SKM-1 treated with dmso at 0.1 percent for 144 hours (cell line): Measurements from ENCODE around the gene GPC4.

Experiments used
- DNase-seq: peaks from one replicate; lab custom pipeline; 2025; ENCODE audit not compliant: unreplicated experiment; lab: John Stamatoyannopoulos, UW

Gene GPC4

DNA sequence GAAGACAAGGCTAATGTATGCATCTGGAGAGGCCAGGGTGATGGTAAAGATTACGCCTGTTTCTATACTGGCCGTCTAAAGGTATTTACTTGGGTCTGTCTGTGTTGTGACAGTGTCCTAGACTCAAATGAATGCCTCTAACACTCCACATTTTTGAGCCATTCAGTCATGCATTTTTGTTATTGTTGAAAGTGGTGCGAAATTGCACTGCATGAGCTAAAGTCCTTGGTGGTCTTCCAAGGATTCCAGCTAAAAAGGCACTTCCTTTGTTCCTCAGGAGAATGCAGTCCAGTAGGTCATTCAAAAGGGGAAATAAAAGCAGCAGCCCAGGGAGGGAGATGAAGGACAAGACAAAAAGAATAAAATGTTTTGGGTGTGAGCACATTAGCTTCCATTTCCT lies 3.0 kb downstream of the GPC4 start:
- no peak for DNase-seq

DNA sequence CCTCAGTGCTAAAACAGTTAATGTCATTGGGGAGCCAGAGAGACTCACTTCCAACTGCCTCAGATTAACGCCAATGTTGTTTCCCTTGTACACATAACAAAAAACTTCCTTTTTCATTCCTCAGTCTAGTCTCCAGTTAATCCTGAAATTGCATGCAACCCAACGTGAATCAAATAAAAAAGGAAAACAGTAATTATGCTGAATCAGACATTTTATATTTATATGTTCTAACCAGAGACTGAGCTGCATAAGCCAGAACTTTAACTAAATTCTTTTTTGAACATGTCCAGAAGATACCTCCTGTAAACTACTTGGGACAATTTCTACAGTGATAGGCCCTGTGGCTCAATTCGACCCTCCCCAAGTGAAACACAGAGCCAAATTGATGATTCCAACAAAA lies 4.7 kb downstream of the GPC4 start:
- no peak for DNase-seq

- no peak for DNase-seq
Observed at GRCh38 chrX:133405498-133406185, 9.6 kb downstream of the GPC4 start.

DNA sequence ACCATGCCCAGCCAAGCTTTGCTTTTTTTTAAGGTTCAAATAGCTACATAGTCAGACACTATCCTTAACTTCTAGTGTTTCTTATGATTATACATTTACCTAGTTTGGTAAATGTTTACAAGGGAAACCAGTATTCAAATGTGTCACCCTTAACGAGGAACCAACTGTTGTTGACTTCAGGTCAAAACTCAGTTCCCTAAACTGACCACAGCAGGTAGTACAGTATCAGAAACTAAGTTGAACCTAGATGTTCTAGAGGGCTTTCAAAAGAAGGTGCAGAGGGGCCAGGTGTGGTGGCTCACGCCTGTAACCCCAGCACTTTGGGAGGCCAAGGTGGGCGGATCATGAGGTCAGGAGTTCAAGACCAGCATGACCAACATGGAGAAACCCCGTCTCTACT lies 11.3 kb downstream of the GPC4 start:
- DNase-seq, result no peak

- DNase-seq, result no peak
Observed at GRCh38 chrX:133402830-133403625, 12.3 kb downstream of the GPC4 start.

DNA sequence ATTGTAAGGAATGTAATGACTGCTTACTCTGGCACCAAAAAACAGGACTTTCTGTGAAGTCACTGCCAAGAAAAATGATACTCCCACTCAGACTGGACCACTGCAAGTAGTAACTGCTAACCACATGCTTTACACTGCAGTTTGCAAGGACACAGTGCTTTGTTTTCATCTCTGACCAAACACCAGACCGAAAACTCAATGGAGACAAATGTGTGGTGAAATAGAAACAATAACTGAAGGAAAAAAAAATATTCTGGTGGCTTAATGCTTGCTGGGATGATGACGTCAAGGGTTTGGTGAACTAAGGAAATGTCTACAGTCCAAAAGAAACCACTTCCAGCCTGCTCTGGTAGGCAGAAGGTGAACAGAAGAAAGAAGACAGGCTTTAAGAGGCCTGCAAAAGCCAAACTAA lies 13.2 kb downstream of the GPC4 start:
- no peak for DNase-seq

DNA sequence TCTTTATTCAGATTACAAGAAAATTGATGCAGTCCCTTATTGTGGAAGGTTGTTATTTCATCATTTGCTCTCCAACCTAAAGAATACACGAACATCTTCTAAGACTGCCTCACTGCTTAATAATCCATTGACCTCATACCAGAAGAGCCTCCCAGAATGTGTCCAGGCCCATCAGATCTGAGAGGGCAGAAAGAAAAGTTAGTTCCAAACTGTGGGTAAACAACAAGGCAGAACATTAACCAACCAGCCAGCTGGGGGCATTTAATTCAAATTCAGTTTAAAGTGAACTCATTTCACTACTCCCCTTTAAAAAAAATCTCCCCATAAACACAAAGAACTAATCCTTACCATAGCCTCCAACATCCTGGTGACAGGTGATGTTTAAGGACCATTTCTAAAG lies 13.8 kb downstream of the GPC4 start:
- no peak for DNase-seq

- no peak for DNase-seq
Observed at GRCh38 chrX:133399411-133399810, 15.9 kb downstream of the GPC4 start.

- DNase-seq, result no peak
Observed at GRCh38 chrX:133394765-133395164, 20.5 kb downstream of the GPC4 start.

DNA sequence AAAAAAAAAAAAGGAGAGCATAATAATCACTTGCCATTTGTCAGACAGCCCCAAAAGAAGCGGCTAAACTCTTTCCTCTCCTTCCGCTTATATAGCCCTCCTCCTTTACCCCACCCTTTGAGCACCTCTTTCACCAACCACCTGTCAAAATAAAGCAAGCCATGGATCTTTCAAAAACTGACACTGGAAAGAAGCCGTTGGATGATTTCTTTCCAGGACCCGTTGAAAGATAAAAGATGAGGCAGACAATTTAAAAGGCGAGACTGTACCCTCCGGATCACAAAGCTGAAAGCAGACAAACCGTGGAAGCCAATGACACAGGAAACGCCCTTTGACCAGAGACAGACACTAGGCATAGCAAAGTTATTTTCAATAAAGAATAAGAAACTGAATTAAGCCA lies 22.6 kb downstream of the GPC4 start:
- DNase-seq, result no peak

DNA sequence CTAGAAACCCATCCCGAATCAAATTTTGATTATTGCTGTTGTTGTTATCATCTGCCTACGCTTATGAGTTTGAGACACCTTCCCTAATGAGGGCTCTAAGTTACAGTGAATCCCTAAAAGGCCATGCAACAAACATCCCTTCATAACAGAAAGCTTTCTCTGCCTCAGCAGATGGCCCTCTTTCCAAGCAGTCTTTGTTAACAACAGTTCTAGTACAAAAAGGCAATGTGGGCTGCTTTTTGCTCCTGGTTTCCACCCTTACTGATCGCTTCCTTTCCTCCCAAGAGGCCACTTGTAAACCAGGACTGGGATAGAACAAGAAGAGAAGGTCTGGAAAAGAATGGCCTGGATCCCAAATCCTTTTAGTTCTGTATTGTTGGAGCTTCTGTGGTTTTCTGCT lies 24.2 kb downstream of the GPC4 start:
- DNase-seq, result no peak

DNA sequence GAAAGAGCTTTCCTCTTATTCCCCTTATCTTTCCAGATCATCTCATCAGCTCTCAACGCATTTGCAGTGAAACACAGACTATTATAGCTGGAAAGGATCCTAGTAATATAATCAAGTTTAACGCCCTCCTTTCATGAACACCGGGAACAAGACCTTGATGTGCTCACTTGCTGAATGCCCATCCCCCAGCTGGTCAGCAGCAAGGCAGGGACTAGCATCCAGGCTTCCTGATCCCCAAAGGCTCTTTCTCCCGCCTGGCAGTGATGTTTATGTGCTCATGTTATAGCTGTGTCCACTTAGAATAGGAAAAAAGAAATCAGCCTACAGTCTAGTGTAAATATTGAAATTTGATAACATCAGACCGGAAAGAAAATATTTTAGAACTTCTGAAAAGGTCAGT lies 24.6 kb downstream of the GPC4 start:
- no peak for DNase-seq

GRCh38 chrX:133389975-133390374 lies 25.3 kb downstream of the GPC4 start:
- no peak for DNase-seq

- DNase-seq, result no peak
Observed at GRCh38 chrX:133384454-133384853, 30.8 kb downstream of the GPC4 start.

DNA sequence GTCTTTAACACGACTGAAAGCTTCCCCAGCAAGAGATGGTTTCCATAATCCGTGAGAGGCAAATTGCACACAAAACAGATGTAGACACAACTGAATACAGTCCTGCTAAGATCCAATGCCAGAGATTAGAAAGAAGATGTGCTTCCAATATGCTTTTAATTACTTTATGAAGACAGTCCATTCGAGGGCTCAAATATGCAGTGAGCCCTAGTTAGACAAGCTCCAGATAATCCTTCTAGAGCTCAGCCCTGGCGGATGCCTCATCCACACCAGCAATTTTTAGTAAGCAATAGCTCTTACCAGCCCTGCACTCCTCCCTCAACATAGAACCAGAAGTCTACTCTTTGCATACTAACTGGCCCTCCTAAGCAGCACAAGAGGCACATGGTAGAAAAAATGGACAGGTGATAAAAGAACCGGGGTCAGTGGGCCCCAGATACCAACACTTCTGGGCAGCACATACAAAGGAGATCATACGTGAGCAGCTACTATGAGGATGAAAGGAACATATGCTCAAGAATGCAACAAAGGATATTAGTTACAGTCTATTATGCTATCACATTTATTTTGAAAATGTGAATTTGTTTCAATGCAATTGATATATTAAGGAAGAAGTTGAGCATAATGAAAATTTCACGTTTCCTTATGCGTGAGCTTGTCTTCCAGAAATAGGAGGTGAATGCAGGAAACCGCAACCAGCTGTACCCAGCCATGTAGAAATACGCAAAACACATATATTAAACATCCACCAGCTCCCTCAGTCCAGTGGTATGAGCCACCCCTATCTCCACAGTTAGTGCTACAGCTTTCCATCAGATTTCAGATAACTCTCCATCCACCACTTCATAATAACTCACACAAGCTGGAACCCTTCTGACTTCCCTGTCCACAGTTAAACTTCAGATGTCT lies 34.3 kb downstream of the GPC4 start:
- DNase-seq, result no peak

DNA sequence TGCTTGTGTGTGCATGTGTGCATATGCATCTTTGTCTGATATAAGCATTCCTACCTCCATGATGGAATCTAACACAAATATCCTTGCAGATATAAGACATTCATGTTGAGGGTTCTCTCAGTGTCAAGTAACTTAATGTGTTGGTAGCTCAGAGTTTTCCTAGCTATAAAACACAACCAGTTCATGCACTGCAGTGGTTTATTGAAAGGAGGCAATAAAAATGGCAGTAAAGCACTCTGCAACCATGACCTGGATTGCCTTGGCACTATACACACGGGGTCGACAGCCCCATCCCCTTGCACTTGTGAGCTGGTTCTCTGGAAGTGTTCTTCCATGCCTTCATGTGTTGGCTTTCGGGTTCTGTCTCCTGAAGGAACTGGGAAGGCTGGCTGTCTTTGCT lies 38.9 kb downstream of the GPC4 start:
- DNase-seq, result no peak

GRCh38 chrX:133375615-133376340 lies 39.5 kb downstream of the GPC4 start:
- no peak for DNase-seq

GRCh38 chrX:133374874-133375387 lies 40.4 kb downstream of the GPC4 start:
- no peak for DNase-seq

- DNase-seq, result peak; percentile 1
Observed at GRCh38 chrX:133373386-133374079, 41.8 kb downstream of the GPC4 start.

- no peak for DNase-seq
Observed at GRCh38 chrX:133370696-133371275, 44.5 kb downstream of the GPC4 start.
